GM12874 (cell line): Measurements from ENCODE around the gene SCN4B.

Experiments used
- TF ChIP-seq, protein P1 (sequence below): IDR thresholded peaks from 2 replicates; pipeline ENCODE4 v1.5.1; 2011; ENCODE audit warnings: low read depth, mild to moderate bottlenecking, control low read depth, low read length, moderate library complexity; ENCODE audit not compliant: insufficient read depth

The SCN4B gene

DNA sequence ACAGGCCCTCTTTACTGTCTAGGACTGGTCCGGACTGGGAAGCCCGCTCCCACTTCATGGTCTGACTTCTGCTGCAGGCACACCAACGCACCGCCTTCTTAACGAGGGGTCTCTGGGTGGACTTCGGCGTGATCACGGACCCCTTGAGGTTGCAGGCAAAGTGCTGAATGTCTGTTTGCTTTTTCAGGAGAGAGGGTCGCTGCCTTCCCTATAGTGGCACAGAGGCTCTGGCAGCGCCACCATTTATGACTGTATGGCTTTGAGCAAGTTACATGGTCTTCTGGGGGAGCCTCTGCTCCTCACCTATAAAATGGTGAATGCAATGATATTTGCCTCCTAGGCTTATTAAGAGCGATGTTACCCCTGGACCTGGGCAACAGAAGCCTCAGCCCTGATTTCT, 1.4 kb upstream of the SCN4B start:
- TF ChIP-seq, protein P1, sequence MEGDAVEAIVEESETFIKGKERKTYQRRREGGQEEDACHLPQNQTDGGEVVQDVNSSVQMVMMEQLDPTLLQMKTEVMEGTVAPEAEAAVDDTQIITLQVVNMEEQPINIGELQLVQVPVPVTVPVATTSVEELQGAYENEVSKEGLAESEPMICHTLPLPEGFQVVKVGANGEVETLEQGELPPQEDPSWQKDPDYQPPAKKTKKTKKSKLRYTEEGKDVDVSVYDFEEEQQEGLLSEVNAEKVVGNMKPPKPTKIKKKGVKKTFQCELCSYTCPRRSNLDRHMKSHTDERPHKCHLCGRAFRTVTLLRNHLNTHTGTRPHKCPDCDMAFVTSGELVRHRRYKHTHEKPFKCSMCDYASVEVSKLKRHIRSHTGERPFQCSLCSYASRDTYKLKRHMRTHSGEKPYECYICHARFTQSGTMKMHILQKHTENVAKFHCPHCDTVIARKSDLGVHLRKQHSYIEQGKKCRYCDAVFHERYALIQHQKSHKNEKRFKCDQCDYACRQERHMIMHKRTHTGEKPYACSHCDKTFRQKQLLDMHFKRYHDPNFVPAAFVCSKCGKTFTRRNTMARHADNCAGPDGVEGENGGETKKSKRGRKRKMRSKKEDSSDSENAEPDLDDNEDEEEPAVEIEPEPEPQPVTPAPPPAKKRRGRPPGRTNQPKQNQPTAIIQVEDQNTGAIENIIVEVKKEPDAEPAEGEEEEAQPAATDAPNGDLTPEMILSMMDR: no peak

DNA sequence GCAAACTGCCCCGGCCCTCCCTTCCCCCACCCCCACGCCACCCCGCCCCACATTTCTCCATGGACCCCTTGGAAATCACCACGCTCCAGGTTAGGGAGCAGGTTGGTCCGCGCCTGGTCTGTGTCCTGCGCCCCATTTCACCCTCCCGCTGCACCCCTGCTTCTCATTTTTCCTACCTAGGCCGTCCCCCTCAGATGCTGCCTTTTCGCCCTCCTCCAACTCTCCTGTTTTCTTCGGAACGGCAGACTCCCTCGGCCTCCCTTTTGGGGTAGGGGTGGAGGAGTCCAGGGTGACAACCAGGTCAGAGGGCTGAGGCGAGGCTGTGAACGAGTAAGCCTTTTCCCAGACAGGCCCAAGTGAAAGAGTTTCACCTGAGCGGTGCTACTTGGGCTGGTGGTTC, 893 bp upstream of the SCN4B start:
- TF ChIP-seq, protein P1: no peak

DNA sequence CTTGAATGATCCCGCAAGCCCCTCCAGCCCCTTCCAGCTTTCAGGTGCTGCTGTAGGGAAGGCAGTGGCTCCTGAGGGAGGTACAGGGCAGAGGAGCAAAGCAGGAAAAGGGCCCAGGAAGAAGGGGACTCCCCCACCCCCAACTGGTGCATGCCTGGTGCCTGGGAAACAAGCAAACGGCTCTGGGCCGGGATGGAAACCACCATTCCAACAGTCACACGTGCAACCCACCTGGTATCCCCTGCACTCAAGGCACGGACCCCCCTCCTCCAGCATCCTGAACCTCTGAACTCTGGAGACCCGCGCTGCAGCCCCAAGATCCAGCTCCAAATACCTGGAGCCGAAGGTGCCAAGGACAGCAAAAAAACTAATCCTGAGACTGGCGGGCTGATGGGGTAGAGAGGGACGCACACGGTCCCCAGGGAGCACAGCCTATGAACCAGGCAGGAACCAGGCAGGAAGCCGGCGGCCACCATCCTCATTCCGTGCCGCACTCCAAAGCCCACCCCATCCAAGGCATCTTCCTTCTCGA, 537 bp downstream of the SCN4B start:
- TF ChIP-seq, protein P1: no peak

DNA sequence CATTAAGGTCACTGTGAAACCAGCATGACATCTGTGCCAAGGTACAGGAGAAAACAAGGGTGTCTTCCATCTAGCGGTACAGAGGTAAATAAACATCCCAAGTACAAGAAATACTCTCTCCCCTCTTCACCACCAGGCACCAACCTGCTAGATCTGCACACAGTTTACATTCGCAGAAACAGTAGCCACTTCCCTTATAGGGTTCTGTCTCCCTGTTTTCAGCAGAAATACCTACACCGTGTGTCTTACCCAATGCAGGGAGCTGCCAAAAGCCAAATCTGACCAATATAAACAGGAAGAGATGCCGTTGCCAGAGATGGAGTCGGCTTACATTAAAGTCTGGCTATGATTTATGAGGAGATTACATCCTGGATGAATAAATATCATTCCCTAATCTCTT, 1.2 kb downstream of the SCN4B start:
- TF ChIP-seq, protein P1: no peak

DNA sequence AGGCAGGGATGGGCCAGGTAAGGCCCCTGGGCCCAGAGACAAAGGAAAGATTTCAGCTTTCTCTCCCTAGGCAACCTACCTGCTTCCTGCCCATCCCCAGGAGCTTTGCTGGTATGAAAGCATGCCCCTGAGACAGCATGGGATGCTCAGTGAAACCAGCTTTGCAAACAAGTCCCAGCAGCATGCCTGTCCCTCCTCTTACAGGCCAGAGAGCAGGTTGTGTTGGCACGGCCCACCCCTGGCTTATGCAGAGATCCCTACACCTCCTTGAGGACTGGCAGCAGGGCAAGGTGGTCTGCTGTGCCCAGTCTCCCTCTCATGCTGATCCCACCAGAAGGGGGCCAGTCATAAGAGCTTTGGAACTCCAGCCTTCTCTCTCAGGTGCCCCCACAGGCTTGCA, 3.1 kb downstream of the SCN4B start:
- TF ChIP-seq, protein P1: no peak

DNA sequence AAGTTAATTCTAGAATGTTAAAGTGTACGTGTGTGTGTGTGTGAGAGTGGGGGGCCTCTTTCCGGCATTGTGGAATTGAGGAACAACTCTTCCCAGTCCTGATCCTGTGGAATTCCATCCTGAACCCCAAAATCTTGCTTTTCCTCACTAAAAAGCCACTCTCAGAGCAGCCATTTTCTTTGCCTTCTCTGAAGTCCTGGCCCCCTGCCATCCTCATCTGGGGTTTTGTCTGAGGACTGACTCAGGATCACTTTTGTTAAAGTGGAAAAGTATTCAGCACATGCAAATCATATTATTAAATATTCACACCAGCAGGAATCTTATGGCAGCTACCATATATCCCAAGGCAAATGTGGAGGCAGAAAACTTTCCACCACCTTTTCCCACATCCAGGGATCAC, 3.8 kb downstream of the SCN4B start:
- TF ChIP-seq, protein P1: no peak

DNA sequence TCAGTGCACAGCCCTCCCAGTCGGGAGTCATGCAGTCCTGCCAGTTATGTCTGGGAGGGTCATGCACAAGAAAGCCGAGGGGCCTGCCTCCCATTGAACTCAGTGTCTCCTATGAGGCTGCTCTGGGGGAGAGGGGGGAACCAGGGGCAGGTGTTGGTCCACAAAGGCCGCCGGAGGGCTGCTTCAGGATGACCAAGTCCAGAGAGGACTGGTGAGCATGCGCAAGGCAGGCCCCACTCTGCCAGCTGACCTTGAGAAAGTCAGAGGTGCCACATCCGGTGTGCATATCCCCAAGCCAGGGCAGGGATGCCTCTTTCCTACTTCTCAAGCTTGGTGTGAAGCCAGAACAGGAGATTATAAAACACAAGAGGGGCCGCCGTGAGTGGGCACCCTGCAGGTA, 4.4 kb downstream of the SCN4B start:
- TF ChIP-seq, protein P1: no peak
